ENCODE data around the gene FADS6. TPM values are rescaled to one million over a fixed set of nuclear protein-coding genes. Genes with fewer than 3 reads are reported as not detected.

The FADS6 gene
- total and polyA plus RNA-seq, 2 of the 13 experiments (the other 11 are each of a cell fraction or from before 2014, with no cell fraction given) = 0.11 TPM

DNA sequence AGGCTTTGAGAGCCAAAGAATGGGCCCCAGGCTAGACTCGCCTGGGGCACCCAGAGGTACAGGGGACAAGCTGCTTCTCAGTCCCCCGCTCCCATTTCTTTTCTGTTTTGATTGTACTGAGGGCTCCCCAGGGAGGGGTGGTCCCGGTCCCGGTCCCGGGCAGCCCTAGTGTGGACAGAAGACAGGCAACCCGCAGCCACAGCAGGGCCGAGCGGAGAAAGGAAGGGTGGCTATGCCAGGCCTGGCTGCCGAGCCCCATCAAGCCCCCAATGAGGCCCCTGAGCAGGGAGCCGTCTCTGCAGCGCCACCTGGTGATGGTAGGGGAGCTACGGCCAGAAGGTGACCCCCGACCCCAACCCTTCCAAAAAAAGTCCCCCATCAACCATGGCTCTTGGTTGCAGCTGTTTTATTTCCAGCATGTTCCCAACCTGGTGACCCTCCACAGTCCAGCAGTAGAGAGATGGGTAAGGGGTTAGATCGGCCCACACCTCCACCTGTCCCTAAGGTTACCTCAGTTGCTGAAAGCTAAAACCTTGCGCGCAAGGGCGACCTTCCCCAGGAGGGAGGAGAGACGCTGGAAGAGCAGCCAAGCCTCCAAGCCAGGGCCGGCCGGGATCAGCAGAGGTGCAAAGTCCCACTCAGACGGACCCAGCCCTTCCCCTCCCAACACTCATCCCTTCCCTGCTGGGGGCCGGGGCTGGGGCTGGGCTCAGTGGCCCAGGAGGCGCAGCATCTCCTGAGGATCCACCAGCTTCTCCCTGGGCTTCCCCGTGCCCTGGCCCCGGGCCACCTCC is 31.1 kb downstream of the FADS6 start (continued):
- TF ChIP-seq, protein P1, sequence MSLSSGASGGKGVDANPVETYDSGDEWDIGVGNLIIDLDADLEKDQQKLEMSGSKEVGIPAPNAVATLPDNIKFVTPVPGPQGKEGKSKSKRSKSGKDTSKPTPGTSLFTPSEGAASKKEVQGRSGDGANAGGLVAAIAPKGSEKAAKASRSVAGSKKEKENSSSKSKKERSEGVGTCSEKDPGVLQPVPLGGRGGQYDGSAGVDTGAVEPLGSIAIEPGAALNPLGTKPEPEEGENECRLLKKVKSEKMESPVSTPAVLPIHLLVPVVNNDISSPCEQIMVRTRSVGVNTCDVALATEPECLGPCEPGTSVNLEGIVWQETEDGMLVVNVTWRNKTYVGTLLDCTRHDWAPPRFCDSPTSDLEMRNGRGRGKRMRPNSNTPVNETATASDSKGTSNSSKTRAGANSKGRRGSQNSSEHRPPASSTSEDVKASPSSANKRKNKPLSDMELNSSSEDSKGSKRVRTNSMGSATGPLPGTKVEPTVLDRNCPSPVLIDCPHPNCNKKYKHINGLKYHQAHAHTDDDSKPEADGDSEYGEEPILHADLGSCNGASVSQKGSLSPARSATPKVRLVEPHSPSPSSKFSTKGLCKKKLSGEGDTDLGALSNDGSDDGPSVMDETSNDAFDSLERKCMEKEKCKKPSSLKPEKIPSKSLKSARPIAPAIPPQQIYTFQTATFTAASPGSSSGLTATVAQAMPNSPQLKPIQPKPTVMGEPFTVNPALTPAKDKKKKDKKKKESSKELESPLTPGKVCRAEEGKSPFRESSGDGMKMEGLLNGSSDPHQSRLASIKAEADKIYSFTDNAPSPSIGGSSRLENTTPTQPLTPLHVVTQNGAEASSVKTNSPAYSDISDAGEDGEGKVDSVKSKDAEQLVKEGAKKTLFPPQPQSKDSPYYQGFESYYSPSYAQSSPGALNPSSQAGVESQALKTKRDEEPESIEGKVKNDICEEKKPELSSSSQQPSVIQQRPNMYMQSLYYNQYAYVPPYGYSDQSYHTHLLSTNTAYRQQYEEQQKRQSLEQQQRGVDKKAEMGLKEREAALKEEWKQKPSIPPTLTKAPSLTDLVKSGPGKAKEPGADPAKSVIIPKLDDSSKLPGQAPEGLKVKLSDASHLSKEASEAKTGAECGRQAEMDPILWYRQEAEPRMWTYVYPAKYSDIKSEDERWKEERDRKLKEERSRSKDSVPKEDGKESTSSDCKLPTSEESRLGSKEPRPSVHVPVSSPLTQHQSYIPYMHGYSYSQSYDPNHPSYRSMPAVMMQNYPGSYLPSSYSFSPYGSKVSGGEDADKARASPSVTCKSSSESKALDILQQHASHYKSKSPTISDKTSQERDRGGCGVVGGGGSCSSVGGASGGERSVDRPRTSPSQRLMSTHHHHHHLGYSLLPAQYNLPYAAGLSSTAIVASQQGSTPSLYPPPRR (CRISPR knock-in tag; IDR thresholded peaks at IDR 0.05; ENCODE audit: borderline replicate concordance) = no peak
- TF ChIP-seq GTF3A (CRISPR knock-in tag; conservative IDR thresholded peaks at IDR 0.05) (no peak), ZFP1 (CRISPR knock-in tag; IDR thresholded peaks at IDR 0.05) (no peak), ZNF768 (CRISPR knock-in tag; IDR thresholded peaks at IDR 0.05) (no peak), SRSF4 (IDR thresholded peaks at IDR 0.05; ENCODE audit: low read depth, low read length, poor library complexity, severe bottlenecking) (no peak), SMAD1 (CRISPR knock-in tag; IDR thresholded peaks at IDR 0.05; ENCODE audit: borderline replicate concordance, low read depth) (no peak), XRCC5 (optimal IDR thresholded peaks at IDR 0.05; ENCODE audit: low read length) (peak; percentile 62), ZNF788 (CRISPR knock-in tag; IDR thresholded peaks at IDR 0.05; ENCODE audit: borderline replicate concordance) (no peak; the same call in 1 of the 2 replicates), GLI4 (CRISPR knock-in tag; IDR thresholded peaks at IDR 0.05; ENCODE audit: borderline replicate concordance) (no peak), RFXAP (CRISPR knock-in tag; IDR thresholded peaks at IDR 0.05; ENCODE audit: borderline replicate concordance) (no peak), SRF (IDR thresholded peaks at IDR 0.05; ENCODE audit: low read depth, low read length) (no peak), MTA1 (CRISPR knock-in tag; IDR thresholded peaks at IDR 0.05; ENCODE audit: borderline replicate concordance) (peak; percentile 54; the same call in 1 of the 2 replicates), ZFY (CRISPR knock-in tag; IDR thresholded peaks at IDR 0.05) (peak; percentile 29; the same call in 1 of the 2 replicates), SSRP1 (CRISPR knock-in tag; IDR thresholded peaks at IDR 0.05) (no peak)
- TF ChIP-seq, protein P2, sequence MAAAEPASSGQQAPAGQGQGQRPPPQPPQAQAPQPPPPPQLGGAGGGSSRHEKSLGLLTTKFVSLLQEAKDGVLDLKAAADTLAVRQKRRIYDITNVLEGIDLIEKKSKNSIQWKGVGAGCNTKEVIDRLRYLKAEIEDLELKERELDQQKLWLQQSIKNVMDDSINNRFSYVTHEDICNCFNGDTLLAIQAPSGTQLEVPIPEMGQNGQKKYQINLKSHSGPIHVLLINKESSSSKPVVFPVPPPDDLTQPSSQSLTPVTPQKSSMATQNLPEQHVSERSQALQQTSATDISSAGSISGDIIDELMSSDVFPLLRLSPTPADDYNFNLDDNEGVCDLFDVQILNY (CRISPR knock-in tag; conservative IDR thresholded peaks at IDR 0.05) = peak; percentile 15; the same call in 1 of the 2 replicates
- TF ChIP-seq, protein P3, sequence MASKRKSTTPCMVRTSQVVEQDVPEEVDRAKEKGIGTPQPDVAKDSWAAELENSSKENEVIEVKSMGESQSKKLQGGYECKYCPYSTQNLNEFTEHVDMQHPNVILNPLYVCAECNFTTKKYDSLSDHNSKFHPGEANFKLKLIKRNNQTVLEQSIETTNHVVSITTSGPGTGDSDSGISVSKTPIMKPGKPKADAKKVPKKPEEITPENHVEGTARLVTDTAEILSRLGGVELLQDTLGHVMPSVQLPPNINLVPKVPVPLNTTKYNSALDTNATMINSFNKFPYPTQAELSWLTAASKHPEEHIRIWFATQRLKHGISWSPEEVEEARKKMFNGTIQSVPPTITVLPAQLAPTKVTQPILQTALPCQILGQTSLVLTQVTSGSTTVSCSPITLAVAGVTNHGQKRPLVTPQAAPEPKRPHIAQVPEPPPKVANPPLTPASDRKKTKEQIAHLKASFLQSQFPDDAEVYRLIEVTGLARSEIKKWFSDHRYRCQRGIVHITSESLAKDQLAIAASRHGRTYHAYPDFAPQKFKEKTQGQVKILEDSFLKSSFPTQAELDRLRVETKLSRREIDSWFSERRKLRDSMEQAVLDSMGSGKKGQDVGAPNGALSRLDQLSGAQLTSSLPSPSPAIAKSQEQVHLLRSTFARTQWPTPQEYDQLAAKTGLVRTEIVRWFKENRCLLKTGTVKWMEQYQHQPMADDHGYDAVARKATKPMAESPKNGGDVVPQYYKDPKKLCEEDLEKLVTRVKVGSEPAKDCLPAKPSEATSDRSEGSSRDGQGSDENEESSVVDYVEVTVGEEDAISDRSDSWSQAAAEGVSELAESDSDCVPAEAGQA (IDR thresholded peaks at IDR 0.05; ENCODE audit: low read depth) = no peak
- TF ChIP-seq, protein P3 (CRISPR knock-in tag; IDR thresholded peaks at IDR 0.05; ENCODE audit: borderline replicate concordance) = no peak
